ENCODE data around the gene DONSON. TPM values are rescaled to one million over a fixed set of nuclear protein-coding genes. Genes with fewer than 3 reads are reported as not detected.

Gene DONSON
- total and polyA plus RNA-seq, 2 of the 13 experiments (the other 11 are each of a cell fraction or from before 2014, with no cell fraction given): 35.4 to 63.6 TPM

DNA sequence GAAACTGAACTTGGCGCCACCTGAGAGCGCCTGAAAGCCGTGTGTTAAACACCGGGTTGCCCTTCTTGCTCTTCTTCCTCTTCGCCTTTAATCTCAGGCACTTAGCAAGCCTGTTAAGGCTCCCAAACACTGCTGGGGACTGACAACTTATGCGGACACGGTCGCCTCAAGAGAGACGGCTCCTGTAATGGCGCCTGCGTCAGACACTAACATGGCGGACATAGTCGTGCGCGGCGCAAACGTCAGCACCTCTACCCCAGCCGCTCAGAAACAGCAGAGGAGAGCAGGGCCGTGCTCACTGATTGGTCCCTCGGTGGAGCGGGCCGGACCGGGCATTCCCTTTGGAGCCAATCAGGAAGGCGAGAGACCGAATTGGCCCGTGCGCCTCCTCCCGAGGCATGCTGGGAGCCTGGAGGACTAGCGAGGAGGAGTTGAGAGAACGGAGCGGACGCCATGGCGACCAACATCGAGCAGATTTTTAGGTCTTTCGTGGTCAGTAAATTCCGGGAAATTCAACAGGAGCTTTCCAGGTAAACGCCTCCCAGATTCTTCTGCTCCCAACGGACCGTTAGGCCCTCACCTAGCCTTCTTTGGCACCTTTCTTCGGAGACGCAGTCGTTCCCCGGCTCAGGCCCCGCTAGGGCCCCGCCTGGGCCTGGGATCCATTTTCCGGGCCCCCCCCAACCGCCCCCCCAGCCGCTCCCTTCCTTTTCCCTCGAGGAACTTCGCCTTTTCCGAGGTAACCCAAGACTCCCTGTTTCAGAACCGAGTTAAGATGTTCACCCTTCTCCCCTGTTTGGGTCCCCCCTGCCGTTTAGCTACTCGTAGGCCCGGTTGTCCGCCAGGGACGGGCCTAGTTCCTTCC, 45.6 kb downstream of the DONSON start, which contains the start of gene SON (continued):
- TF ChIP-seq, protein P1, sequence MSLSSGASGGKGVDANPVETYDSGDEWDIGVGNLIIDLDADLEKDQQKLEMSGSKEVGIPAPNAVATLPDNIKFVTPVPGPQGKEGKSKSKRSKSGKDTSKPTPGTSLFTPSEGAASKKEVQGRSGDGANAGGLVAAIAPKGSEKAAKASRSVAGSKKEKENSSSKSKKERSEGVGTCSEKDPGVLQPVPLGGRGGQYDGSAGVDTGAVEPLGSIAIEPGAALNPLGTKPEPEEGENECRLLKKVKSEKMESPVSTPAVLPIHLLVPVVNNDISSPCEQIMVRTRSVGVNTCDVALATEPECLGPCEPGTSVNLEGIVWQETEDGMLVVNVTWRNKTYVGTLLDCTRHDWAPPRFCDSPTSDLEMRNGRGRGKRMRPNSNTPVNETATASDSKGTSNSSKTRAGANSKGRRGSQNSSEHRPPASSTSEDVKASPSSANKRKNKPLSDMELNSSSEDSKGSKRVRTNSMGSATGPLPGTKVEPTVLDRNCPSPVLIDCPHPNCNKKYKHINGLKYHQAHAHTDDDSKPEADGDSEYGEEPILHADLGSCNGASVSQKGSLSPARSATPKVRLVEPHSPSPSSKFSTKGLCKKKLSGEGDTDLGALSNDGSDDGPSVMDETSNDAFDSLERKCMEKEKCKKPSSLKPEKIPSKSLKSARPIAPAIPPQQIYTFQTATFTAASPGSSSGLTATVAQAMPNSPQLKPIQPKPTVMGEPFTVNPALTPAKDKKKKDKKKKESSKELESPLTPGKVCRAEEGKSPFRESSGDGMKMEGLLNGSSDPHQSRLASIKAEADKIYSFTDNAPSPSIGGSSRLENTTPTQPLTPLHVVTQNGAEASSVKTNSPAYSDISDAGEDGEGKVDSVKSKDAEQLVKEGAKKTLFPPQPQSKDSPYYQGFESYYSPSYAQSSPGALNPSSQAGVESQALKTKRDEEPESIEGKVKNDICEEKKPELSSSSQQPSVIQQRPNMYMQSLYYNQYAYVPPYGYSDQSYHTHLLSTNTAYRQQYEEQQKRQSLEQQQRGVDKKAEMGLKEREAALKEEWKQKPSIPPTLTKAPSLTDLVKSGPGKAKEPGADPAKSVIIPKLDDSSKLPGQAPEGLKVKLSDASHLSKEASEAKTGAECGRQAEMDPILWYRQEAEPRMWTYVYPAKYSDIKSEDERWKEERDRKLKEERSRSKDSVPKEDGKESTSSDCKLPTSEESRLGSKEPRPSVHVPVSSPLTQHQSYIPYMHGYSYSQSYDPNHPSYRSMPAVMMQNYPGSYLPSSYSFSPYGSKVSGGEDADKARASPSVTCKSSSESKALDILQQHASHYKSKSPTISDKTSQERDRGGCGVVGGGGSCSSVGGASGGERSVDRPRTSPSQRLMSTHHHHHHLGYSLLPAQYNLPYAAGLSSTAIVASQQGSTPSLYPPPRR (CRISPR knock-in tag; IDR thresholded peaks at IDR 0.05; ENCODE audit: borderline replicate concordance): no peak; the same call in 1 of the 2 replicates
- TF ChIP-seq FOXJ3 (CRISPR knock-in tag; IDR thresholded peaks at IDR 0.05; ENCODE audit: borderline replicate concordance): no peak
- no peak for TF ChIP-seq SIN3B (IDR thresholded peaks at IDR 0.05; ENCODE audit: low read length)
- TF ChIP-seq ZNF772 (CRISPR knock-in tag; IDR thresholded peaks at IDR 0.05): no peak; the same call in none of the 2 replicates
- TF ChIP-seq ZBTB38 (CRISPR knock-in tag; IDR thresholded peaks at IDR 0.05): no peak
- TF ChIP-seq RBAK (CRISPR knock-in tag; IDR thresholded peaks at IDR 0.05): no peak
- 0 out of 2 replicates have a peak, but pooled peaks have one; percentile 7 for TF ChIP-seq ZNF234 (CRISPR knock-in tag; conservative IDR thresholded peaks at IDR 0.05)
- TF ChIP-seq NR3C1 (CRISPR knock-in tag; IDR thresholded peaks at IDR 0.05): no peak
- TF ChIP-seq ZNF549 (CRISPR knock-in tag; IDR thresholded peaks at IDR 0.05): no peak
- TF ChIP-seq ZNF589 (CRISPR knock-in tag; conservative IDR thresholded peaks at IDR 0.05): no peak
- TF ChIP-seq, protein P2, sequence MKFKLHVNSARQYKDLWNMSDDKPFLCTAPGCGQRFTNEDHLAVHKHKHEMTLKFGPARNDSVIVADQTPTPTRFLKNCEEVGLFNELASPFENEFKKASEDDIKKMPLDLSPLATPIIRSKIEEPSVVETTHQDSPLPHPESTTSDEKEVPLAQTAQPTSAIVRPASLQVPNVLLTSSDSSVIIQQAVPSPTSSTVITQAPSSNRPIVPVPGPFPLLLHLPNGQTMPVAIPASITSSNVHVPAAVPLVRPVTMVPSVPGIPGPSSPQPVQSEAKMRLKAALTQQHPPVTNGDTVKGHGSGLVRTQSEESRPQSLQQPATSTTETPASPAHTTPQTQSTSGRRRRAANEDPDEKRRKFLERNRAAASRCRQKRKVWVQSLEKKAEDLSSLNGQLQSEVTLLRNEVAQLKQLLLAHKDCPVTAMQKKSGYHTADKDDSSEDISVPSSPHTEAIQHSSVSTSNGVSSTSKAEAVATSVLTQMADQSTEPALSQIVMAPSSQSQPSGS (CRISPR knock-in tag; IDR thresholded peaks at IDR 0.05): peak; percentile 30; the same call in 1 of the 2 replicates
- TF ChIP-seq ZFX (CRISPR knock-in tag; IDR thresholded peaks at IDR 0.05; ENCODE audit: low read depth): peak; percentile 96
- TF ChIP-seq, protein P3, sequence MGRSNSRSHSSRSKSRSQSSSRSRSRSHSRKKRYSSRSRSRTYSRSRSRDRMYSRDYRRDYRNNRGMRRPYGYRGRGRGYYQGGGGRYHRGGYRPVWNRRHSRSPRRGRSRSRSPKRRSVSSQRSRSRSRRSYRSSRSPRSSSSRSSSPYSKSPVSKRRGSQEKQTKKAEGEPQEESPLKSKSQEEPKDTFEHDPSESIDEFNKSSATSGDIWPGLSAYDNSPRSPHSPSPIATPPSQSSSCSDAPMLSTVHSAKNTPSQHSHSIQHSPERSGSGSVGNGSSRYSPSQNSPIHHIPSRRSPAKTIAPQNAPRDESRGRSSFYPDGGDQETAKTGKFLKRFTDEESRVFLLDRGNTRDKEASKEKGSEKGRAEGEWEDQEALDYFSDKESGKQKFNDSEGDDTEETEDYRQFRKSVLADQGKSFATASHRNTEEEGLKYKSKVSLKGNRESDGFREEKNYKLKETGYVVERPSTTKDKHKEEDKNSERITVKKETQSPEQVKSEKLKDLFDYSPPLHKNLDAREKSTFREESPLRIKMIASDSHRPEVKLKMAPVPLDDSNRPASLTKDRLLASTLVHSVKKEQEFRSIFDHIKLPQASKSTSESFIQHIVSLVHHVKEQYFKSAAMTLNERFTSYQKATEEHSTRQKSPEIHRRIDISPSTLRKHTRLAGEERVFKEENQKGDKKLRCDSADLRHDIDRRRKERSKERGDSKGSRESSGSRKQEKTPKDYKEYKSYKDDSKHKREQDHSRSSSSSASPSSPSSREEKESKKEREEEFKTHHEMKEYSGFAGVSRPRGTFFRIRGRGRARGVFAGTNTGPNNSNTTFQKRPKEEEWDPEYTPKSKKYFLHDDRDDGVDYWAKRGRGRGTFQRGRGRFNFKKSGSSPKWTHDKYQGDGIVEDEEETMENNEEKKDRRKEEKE (IDR thresholded peaks at IDR 0.05): no peak
- peak; percentile 39 for TF ChIP-seq PHF21A (CRISPR knock-in tag; IDR thresholded peaks at IDR 0.05)
- no peak for TF ChIP-seq HMGA1 (CRISPR knock-in tag; conservative IDR thresholded peaks at IDR 0.05)
- TF ChIP-seq RCOR2 (CRISPR knock-in tag; IDR thresholded peaks at IDR 0.05): no peak
